Naive thymus-derived CD4-positive, alpha-beta T cell (primary cell): ENCODE results near the gene TELO2. TPM values are rescaled to one million over a fixed set of nuclear protein-coding genes. Genes with fewer than 3 reads are reported as not detected.

Experiments used
- ATAC-seq: fragments of 150-1000 bp; cut with Tn5 transposase; 2 replicates; pipeline ENCODE4 v1.10.0; 2021; ENCODE audit warnings: mild to moderate bottlenecking, moderate library complexity
- CTCF ChIA-PET: fragments of 350-600 bp; sonication (Branson Sonifier 250); formaldehyde crosslinking; loops from one replicate; lab custom pipeline; 2021; ENCODE audit warnings: antibody characterized with exemption; lab: Charles Lee
- POLR2A ChIA-PET: fragments of 350-600 bp; sonication (Branson Sonifier 250); formaldehyde crosslinking; loops from one replicate; lab custom pipeline; 2021; ENCODE audit warnings: antibody characterized with exemption, inconsistent platforms; lab: Charles Lee
- DNase-seq, 9 donors: peaks; one replicate each; pipeline versions ENCODE4 v3.0.0 to v3.0.0-alpha.2; 2020 to 2022; ENCODE audit warnings: mixed read lengths in 1 of 9
- H3K27ac ChIP-seq: one replicate; pipeline ENCODE4 v1.7.0; 2013; ENCODE audit warnings: mild to moderate bottlenecking, low read depth, low read length, moderate library complexity
- H3K27me3 ChIP-seq, 2 donors: one replicate each; pipeline ENCODE4 v1.7.0; 2013; ENCODE audit warnings: low read length in 2 of 2, mild to moderate bottlenecking in 2 of 2, moderate library complexity in 2 of 2; ENCODE audit not compliant: control insufficient read depth in 2 of 2, insufficient read depth in 2 of 2
- H3K36me3 ChIP-seq, 3 experiments: 1 replicate in 2 of 3; 2 replicates in 1 of 3; pipeline ENCODE4 v1.7.0; 2013; ENCODE audit warnings: low read length in 3 of 3, mild to moderate bottlenecking in 3 of 3, moderate library complexity in 1 of 3; ENCODE audit not compliant: insufficient read depth in 3 of 3, control insufficient read depth in 2 of 3
- H3K4me1 ChIP-seq, 2 donors: one replicate each; pipeline ENCODE4 v1.7.0; 2013; ENCODE audit warnings: low read length in 2 of 2, mild to moderate bottlenecking in 2 of 2, moderate library complexity in 1 of 2; ENCODE audit not compliant: control insufficient read depth in 2 of 2, insufficient read depth in 2 of 2
- H3K4me3 ChIP-seq: 2 replicates; pipeline ENCODE4 v1.7.0; 2013; ENCODE audit warnings: mild to moderate bottlenecking, low read length
- H3K9me3 ChIP-seq, 3 experiments: 1 replicate in 2 of 3; 2 replicates in 1 of 3; pipeline ENCODE4 v1.7.0; 2013; ENCODE audit warnings: low read length in 3 of 3; ENCODE audit not compliant: control insufficient read depth in 2 of 3
- H3K27ac Mint-ChIP-seq, 9 donors: one replicate each; pipeline ENCODE4 v1.8.0; 2020 to 2022; ENCODE audit warnings: mixed read lengths in 9 of 9, mild to moderate bottlenecking in 8 of 9, moderate library complexity in 5 of 9, inconsistent platforms in 2 of 9
- H3K27me3 Mint-ChIP-seq, 5 donors: one replicate each; pipeline ENCODE4 v1.8.0; 2021 to 2022; ENCODE audit warnings: mixed read lengths in 5 of 5, mild to moderate bottlenecking in 1 of 5
- H3K36me3 Mint-ChIP-seq, 5 donors: one replicate each; pipeline ENCODE4 v1.8.0; 2020 to 2022; ENCODE audit warnings: mixed read lengths in 5 of 5, mild to moderate bottlenecking in 3 of 5, inconsistent platforms in 1 of 5
- H3K4me1 Mint-ChIP-seq, 7 donors: one replicate each; pipeline ENCODE4 v1.8.0; 2020 to 2022; ENCODE audit warnings: mixed read lengths in 7 of 7, mild to moderate bottlenecking in 3 of 7, inconsistent platforms in 1 of 7
- H3K4me3 Mint-ChIP-seq, 10 donors: one replicate each; pipeline ENCODE4 v1.8.0; 2020 to 2022; ENCODE audit warnings: mild to moderate bottlenecking in 10 of 10, mixed read lengths in 10 of 10, moderate library complexity in 6 of 10, inconsistent platforms in 2 of 10
- H3K9me3 Mint-ChIP-seq, 11 donors: one replicate each; pipeline ENCODE4 v1.8.0; 2020 to 2022; ENCODE audit warnings: mixed read lengths in 11 of 11, mild to moderate bottlenecking in 4 of 11, inconsistent platforms in 1 of 11, moderate library complexity in 1 of 11
- intact Hi-C, 2 donors: fragments of 100-400 bp; cut with micrococcal nuclease; formaldehyde crosslinking; loops; one replicate each; pipeline ENCODE4 v1.15.1; 2023
- polyA plus RNA-seq, 2 donors: library from polyadenylated mRNA; unstranded; fragments of 300-500 nt; fragmentation: Illumina TruSeq; gene quantifications; one replicate each; pipeline ENCODE4 v1.2.3, GENCODE V29; 2021
- total RNA-seq, 6 experiments: library from RNA in 5 of 6; stranded (reverse) in 5 of 6; gene quantifications; 1 replicate in 5 of 6; 2 replicates in 1 of 6; pipeline ENCODE4 v1.2.3 and lab custom pipeline; 2021 to 2026

TELO2 gene
- total and polyA plus RNA-seq, 7 experiments from 2014 or later: 10.5 to 58.9 (median 50.2) TPM

DNA sequence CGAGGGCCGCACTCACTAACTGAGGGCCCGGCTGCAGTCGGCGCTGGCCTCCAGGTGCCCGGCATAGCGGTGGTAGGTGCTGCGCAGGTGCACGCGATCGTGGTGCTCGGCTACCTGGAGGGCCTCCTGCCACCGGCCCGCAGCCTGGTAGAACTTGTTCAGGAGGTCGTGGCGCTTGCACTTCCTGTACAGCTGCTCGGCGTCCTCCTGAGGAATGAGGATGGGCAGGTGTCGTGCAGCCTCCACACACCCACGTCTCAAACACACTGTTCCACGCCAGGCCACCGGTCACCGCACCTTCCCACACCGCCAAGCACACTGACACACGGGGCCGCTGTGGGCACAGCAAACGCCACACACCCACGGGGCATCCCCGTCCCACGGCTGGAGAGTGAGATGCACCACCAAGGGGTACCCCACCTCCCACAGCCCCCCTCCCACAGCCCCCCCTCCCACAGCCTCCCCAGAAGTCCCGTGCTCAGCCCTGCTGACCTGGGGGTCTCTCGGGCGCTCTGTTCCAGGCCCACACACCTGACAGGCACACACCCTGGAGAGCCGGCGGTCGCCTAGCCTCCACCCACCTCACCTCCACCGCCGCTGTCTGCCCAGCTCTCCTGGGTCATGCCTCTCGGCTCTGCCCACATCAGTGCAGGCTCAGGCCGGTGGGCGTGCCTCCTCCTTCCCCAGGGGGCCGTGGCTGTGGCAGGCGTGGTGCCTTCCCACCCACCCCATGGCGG is 32.9 kb downstream of the TELO2 start:
- Histone ChIP-seq H3K9me3 (no peaks in the 10 kb centered on the region), H3K4me3 (peak overlapping the region; percentile 24), H3K36me3 (peaks cover 0 to 4% (median 0%) of the 10 kb centered on the region in 3 experiments), H3K27me3 (no peaks in the 10 kb centered on the region), H3K4me1 (peaks cover 10 to 33% of the 10 kb centered on the region in 2 donors), H3K27ac (peak overlapping the region; percentile 71)
- intact Hi-C loops: loop anchor here in 1 of 2 donors (1.0 to 10.0 kb wide), 5 partner anchors 9 to 399 kb away; partner anchors contain the start of gene JPT2
- ATAC-seq (peak; percentile 48), DNase-seq (peak in 3 of 9 donors; percentile 25 to 31 (median 30))
- H3K36me3 Mint-ChIP-seq: peaks cover 0 to 8% (median 0%) of the 10 kb centered on the region in 5 donors
- ChIA-PET POLR2A (interaction anchor here (0.6 to 3.0 kb wide), 9 partner anchors 8 to 437 kb away, joined by 3 to 15 read pairs (median 4); partner anchors contain the start of genes JPT2, TELO2 and TMEM204), CTCF (interaction anchor here (0.5 to 0.9 kb wide), 5 partner anchors 13 to 959 kb away, joined by 3 to 4 read pairs (median 3); partner anchors contain the start of gene NHLRC4)
- H3K27me3 Mint-ChIP-seq: no peaks in the 10 kb centered on the region
- no peaks in the 10 kb centered on the region for H3K9me3 Mint-ChIP-seq
- H3K27ac Mint-ChIP-seq: peak overlapping the region; percentile 55 to 94 (median 88)
- peak overlapping the region; percentile 60 to 85 (median 78) for H3K4me3 Mint-ChIP-seq
- peaks cover 12 to 47% (median 29%) of the 10 kb centered on the region in 7 donors for H3K4me1 Mint-ChIP-seq

DNA sequence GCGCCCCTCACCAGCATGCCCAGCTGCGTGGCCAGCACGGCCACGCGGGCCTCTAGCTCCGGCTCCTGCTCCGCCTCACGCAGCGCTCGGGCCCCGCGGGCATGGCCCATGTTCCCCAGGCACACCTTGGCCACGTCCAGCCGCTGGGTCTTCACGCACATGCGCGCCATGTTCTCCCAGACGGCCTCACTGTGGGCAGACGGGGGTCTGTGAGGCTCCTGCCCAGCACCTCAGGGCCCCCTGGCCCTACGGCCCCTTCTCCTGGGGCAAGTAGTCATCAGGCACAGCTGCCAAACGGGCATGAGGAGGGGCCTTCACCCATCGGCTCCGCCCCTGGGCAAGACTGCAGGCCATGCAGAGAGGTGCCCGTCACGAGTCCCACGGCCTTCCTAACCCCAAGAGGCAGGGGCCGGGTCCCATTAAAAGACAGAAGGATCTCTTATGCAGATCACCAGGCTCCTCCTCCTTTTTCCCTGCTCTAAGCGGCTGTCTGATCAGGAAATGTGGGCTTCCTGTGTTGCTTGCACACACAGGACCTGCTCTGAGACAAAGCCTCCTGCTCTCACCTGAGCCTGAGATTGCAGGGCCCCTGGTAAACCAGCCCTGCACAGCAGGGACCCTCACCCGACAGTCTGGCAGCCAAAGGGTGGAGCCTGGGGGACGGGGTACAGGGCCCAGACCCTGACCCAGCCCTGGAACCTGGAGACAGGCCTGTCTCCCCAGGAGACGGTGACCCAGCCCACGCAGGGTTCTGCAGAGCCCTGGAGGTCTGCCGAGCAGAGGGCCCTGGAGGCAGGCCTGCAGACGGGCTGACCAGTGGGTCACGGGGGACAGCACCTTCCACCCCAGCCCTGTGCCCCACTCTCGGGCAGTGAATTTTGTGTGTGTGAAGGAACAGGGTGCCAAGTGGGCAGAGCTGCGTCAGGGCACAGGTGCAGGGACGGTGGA is 33.7 kb downstream of the TELO2 start:
- H3K4me1 ChIP-seq: peaks cover 10 to 33% of the 10 kb centered on the region in 2 donors
- Mint-ChIP-seq H3K9me3 (no peaks in the 10 kb centered on the region), H3K36me3 (peaks cover 0 to 8% (median 0%) of the 10 kb centered on the region in 5 donors), H3K27ac (peak overlapping the region; percentile 62 to 92 (median 86)), H3K4me1 (peaks cover 12 to 50% (median 33%) of the 10 kb centered on the region in 7 donors), H3K4me3 (peak overlapping the region; percentile 35 to 85 (median 78)), H3K27me3 (no peaks in the 10 kb centered on the region)
- H3K27me3 ChIP-seq: no peaks in the 10 kb centered on the region
- H3K27ac ChIP-seq: peak overlapping the region; percentile 71
- ChIA-PET CTCF (interaction anchor here (0.6 to 0.9 kb wide), 4 partner anchors 12 to 1548 kb away, joined by 3 to 4 read pairs (median 3); partner anchors contain the start of gene NHLRC4), POLR2A (interaction anchor here (0.7 to 3.0 kb wide), 5 partner anchors 10 to 106 kb away, joined by 3 to 15 read pairs (median 5); partner anchors contain the start of genes TELO2 and UQCC4)
- DNase-seq (peak in 7 of 9 donors; percentile 42 to 58 (median 53)), ATAC-seq (peak; percentile 65)
- H3K36me3 ChIP-seq: peaks cover 0 to 4% (median 0%) of the 10 kb centered on the region in 3 experiments
- intact Hi-C loops: loop anchor here in 1 of 2 donors (1.0 to 10.0 kb wide), 5 partner anchors 8 to 398 kb away; partner anchors contain the start of gene JPT2
- H3K4me3 ChIP-seq: peak overlapping the region; percentile 46
- H3K9me3 ChIP-seq: no peaks in the 10 kb centered on the region

DNA sequence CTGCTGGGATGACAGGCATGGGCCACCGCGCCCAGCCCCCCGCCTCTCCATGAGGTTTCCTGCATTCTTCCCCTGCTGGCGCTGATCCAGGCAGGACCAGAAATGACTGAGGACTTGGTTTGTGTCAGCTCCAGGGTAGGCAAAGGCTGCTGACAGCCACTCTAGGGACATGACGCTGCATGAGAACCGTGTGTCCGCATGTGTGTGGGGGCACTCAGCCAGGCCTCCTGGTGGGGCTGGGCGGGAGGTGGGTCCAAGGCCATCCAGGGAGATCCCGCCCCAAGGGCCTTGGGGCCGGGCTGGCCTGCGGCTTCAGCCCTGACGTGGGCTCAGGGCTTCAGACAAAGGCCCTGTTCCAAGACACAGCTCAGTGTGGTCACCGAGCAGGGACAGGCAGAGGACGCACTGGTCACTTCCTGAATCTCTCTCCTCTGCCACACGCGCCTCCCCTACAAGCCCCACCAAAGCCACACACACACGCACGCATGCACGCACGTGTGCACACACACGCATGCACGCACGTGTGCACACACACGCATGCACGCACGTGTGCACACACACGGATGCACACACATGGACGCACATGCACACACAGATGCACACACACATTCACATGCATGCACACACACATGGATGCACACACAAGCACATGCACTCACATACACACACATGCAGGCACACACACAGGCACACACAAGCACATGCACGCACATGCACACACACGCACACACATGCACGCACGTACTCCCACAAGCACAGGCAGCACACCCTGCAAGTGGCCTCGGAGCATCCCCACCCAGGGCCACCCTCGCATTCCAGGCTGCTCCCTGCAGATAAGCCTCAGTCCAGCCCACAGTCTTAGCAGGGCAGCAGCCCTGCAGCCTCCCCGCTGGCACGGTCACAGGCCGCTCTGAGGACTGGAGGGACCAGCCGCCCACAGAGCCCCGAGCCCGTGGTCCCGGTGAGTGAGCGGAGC is 35.0 kb downstream of the TELO2 start:
- no peaks in the 10 kb centered on the region for H3K9me3 ChIP-seq
- CTCF ChIA-PET: no interaction called here
- no peaks in the 10 kb centered on the region for H3K27me3 Mint-ChIP-seq
- H3K4me1 ChIP-seq: peaks cover 14 to 44% of the 10 kb centered on the region in 2 donors
- H3K9me3 Mint-ChIP-seq: no peaks in the 10 kb centered on the region
- H3K4me3 ChIP-seq: no peak overlapping the region
- peak overlapping the region; percentile 38 to 92 (median 87) for H3K27ac Mint-ChIP-seq
- ATAC-seq (no peak), DNase-seq (no peak)
- POLR2A ChIA-PET: interaction anchor here (0.6 to 3.0 kb wide), 6 partner anchors 8 to 229 kb away, joined by 3 to 15 read pairs (median 3); partner anchors contain the start of gene UQCC4
- H3K4me3 Mint-ChIP-seq: peak overlapping the region; percentile 54 to 85 (median 79)
- intact Hi-C loops: loop anchor here in 1 of 2 donors (2.0 to 10.0 kb wide), 2 partner anchors 177 to 397 kb away; no protein-coding TSS in a partner anchor
- peaks cover 17 to 57% (median 33%) of the 10 kb centered on the region in 7 donors for H3K4me1 Mint-ChIP-seq
- peaks cover 0 to 5% (median 0%) of the 10 kb centered on the region in 5 donors for H3K36me3 Mint-ChIP-seq
- H3K27ac ChIP-seq: peak overlapping the region; percentile 71
- no peaks in the 10 kb centered on the region for H3K27me3 ChIP-seq
- H3K36me3 ChIP-seq: peaks cover 0 to 4% (median 0%) of the 10 kb centered on the region in 3 experiments

GRCh38 chr16:1528921-1529537 is 35.9 kb downstream of the TELO2 start:
- Mint-ChIP-seq H3K36me3 (peaks cover 0 to under 1% (median 0%) of the 10 kb centered on the region in 5 donors), H3K4me1 (peaks cover 17 to 57% (median 37%) of the 10 kb centered on the region in 7 donors), H3K9me3 (no peaks in the 10 kb centered on the region), H3K27me3 (no peaks in the 10 kb centered on the region), H3K4me3 (peak overlapping the region in 8 of 10 donors; percentile 25 to 83 (median 54)), H3K27ac (peak overlapping the region; percentile 46 to 95 (median 88))
- intact Hi-C loops: loop anchor here in 1 of 2 donors (10.0 kb wide), 1 partner anchor 396 kb away; no protein-coding TSS in a partner anchor
- Histone ChIP-seq H3K27me3 (no peaks in the 10 kb centered on the region), H3K36me3 (peaks cover 0 to 6% (median 0%) of the 10 kb centered on the region in 3 experiments), H3K4me3 (no peak overlapping the region), H3K9me3 (no peaks in the 10 kb centered on the region), H3K27ac (no peak overlapping the region), H3K4me1 (peaks cover 16 to 46% of the 10 kb centered on the region in 2 donors)
- POLR2A ChIA-PET: interaction anchor here (0.9 kb wide), 1 partner anchor 9 kb away, joined by 3 read pairs; no protein-coding TSS in a partner anchor
- no peak for DNase-seq
- ATAC-seq: no peak
- CTCF ChIA-PET: no interaction called here

GRCh38 chr16:1530349-1530882 is 37.3 kb downstream of the TELO2 start:
- intact Hi-C loops: loop anchor here (5.0 to 10.0 kb wide), 2 partner anchors 56 to 242 kb away; partner anchors contain the start of genes CLCN7 (in 1 of the 2), EME2 (in 1 of the 2), MRPS34 (in 1 of the 2) and NME3 (in 1 of the 2)
- Mint-ChIP-seq H3K36me3 (peaks cover 7 to 11% (median 8%) of the 10 kb centered on the region in 5 donors), H3K4me3 (no peak overlapping the region), H3K27ac (peak overlapping the region in 7 of 9 donors; percentile 81 to 95 (median 92)), H3K4me1 (peaks cover 24 to 58% (median 37%) of the 10 kb centered on the region in 7 donors), H3K27me3 (peaks cover 0 to 3% (median 0%) of the 10 kb centered on the region in 5 donors), H3K9me3 (no peaks in the 10 kb centered on the region)
- no peaks in the 10 kb centered on the region for H3K9me3 ChIP-seq
- ATAC-seq (no peak), DNase-seq (no peak)
- ChIA-PET CTCF (no interaction called here), POLR2A (interaction anchor here (0.6 kb wide), 1 partner anchor 630 kb away, joined by 3 read pairs; no protein-coding TSS in a partner anchor)
- no peak overlapping the region for H3K27ac ChIP-seq
- H3K36me3 ChIP-seq: peaks cover 0 to 16% (median 0%) of the 10 kb centered on the region in 3 experiments
- no peak overlapping the region for H3K4me3 ChIP-seq
- peaks cover 17 to 41% of the 10 kb centered on the region in 2 donors for H3K4me1 ChIP-seq
- H3K27me3 ChIP-seq: no peaks in the 10 kb centered on the region
